Neural progenitor cell (in vitro differentiated cells): ENCODE results near the gene ZDHHC8. TPM values are rescaled to one million over a fixed set of nuclear protein-coding genes. Genes with fewer than 3 reads are reported as not detected.
A peak's percentile ranks its signal among the peaks of the same experiment; 100 is the strongest.

Experiments used
- DNase-seq: peaks from one replicate; pipeline ENCODE4 v3.0.0-alpha.2; 2016; ENCODE audit warnings: low spot score
- H2AFZ ChIP-seq: fragments of 200-600 bp; sonication (generic); replicated peaks from 2 replicates; pipeline ENCODE4 v1.6.1; 2016; ENCODE audit warnings: antibody characterized with exemption
- H3F3A ChIP-seq: fragments of 200-600 bp; sonication (generic); 2 replicates; pipeline ENCODE4 v1.6.1; 2016; ENCODE audit warnings: antibody characterized with exemption, low read depth
- H3K27ac ChIP-seq: fragments of 200-600 bp; sonication (generic); 2 replicates; pipeline ENCODE4 v1.5.1; 2016; ENCODE audit warnings: mild to moderate bottlenecking
- H3K27me3 ChIP-seq: fragments of 200-600 bp; sonication (generic); 2 replicates; pipeline ENCODE4 v1.6.1; 2016; ENCODE audit warnings: mild to moderate bottlenecking, moderate library complexity
- H3K36me3 ChIP-seq: fragments of 200-600 bp; sonication (generic); 2 replicates; pipeline ENCODE4 v1.5.1; 2016
- H3K4me1 ChIP-seq: fragments of 200-600 bp; sonication (generic); 2 replicates; pipeline ENCODE4 v1.6.1; 2016; ENCODE audit warnings: mixed run types
- H3K4me2 ChIP-seq: fragments of 200-600 bp; sonication (generic); 2 replicates; pipeline ENCODE4 v1.6.1; 2016
- H3K4me3 ChIP-seq: fragments of 200-600 bp; sonication (generic); 2 replicates; pipeline ENCODE4 v1.5.1; 2016
- H3K79me2 ChIP-seq: fragments of 200-600 bp; sonication (generic); 2 replicates; pipeline ENCODE4 v1.6.1; 2016; ENCODE audit warnings: low read depth
- H3K9ac ChIP-seq: fragments of 200-600 bp; sonication (generic); 2 replicates; pipeline ENCODE4 v1.6.1; 2016
- H3K9me3 ChIP-seq: fragments of 200-600 bp; sonication (generic); 2 replicates; pipeline ENCODE4 v1.5.1; 2016; ENCODE audit warnings: low read depth
- H4K20me1 ChIP-seq: fragments of 200-600 bp; sonication (generic); 2 replicates; pipeline ENCODE4 v1.6.1; 2016; ENCODE audit warnings: low read depth
- H3K27ac Mint-ChIP-seq: 3 replicates; pipeline ENCODE4 v1.8.0; 2021; ENCODE audit warnings: mixed read lengths
- H3K27me3 Mint-ChIP-seq: 2 replicates; pipeline ENCODE4 v1.8.0; 2022; ENCODE audit warnings: low read depth, mild to moderate bottlenecking, inconsistent platforms, moderate library complexity, mixed read lengths; ENCODE audit not compliant: insufficient read depth
- H3K36me3 Mint-ChIP-seq: 3 replicates; pipeline ENCODE4 v1.8.0; 2021; ENCODE audit warnings: mixed read lengths
- H3K4me1 Mint-ChIP-seq: 3 replicates; pipeline ENCODE4 v1.8.0; 2021; ENCODE audit warnings: mixed read lengths
- H3K4me3 Mint-ChIP-seq: 3 replicates; pipeline ENCODE4 v1.8.0; 2021; ENCODE audit warnings: mild to moderate bottlenecking, moderate library complexity, mixed read lengths
- H3K9me3 Mint-ChIP-seq: 3 replicates; pipeline ENCODE4 v1.8.0; 2020; ENCODE audit warnings: mixed read lengths
- CTCF ChIP-seq: fragments of 200-600 bp; sonication (generic); IDR thresholded peaks from 2 replicates; pipeline ENCODE4 v1.5.1; 2017; ENCODE audit warnings: antibody characterized with exemption, mild to moderate bottlenecking
- EZH2 ChIP-seq: fragments of 200-600 bp; sonication (generic); IDR thresholded peaks from 2 replicates; pipeline ENCODE4 v1.6.1; 2017; ENCODE audit warnings: antibody characterized with exemption, mild to moderate bottlenecking, moderate library complexity
- EZH2phosphoT487 ChIP-seq: fragments of 200-600 bp; sonication (generic); IDR thresholded peaks from 2 replicates; pipeline ENCODE4 v1.6.1; 2017; ENCODE audit warnings: antibody characterized with exemption
- total RNA-seq: library from RNA; depleted of rRNA; stranded (reverse); fragments of >200 nt; gene quantifications from 2 replicates; pipeline ENCODE4 v1.2.3, GENCODE V29; 2015; ENCODE audit warnings: low replicate concordance

The ZDHHC8 gene
- total RNA-seq, 1 donor from 2014 or later = 7.1 TPM

GRCh38 chr22:20145206-20145831, 13.7 kb downstream of the ZDHHC8 start:
- TF ChIP-seq EZH2 (no peak), CTCF (no peak), EZH2phosphoT487 (no peak)
- no peaks in the 10 kb centered on the region for H3K4me1 ChIP-seq
- no peak overlapping the region for H3K9ac ChIP-seq
- Mint-ChIP-seq H3K4me1 (peaks cover 4% of the 10 kb centered on the region), H3K27me3 (no peaks in the 10 kb centered on the region), H3K9me3 (no peaks in the 10 kb centered on the region), H3K27ac (no peak overlapping the region), H3K36me3 (no peaks in the 10 kb centered on the region), H3K4me3 (no peak overlapping the region)
- no peak for DNase-seq
- no peaks in the 10 kb centered on the region for H3K36me3 ChIP-seq
- no peak overlapping the region for H2AFZ ChIP-seq
- no peaks in the 10 kb centered on the region for H3K9me3 ChIP-seq
- no peaks in the 10 kb centered on the region for H3F3A ChIP-seq
- no peaks in the 10 kb centered on the region for H3K79me2 ChIP-seq
- no peaks in the 10 kb centered on the region for H4K20me1 ChIP-seq
- H3K27ac ChIP-seq = no peak overlapping the region
- no peak overlapping the region for H3K4me3 ChIP-seq
- no peaks in the 10 kb centered on the region for H3K27me3 ChIP-seq
- H3K4me2 ChIP-seq = no peak overlapping the region

GRCh38 chr22:20145832-20146223, 14.2 kb downstream of the ZDHHC8 start:
- Histone ChIP-seq H3K36me3 (no peaks in the 10 kb centered on the region), H2AFZ (no peak overlapping the region), H3K4me1 (no peaks in the 10 kb centered on the region), H3K4me3 (no peak overlapping the region), H3K79me2 (no peaks in the 10 kb centered on the region), H3K9ac (no peak overlapping the region), H3K9me3 (no peaks in the 10 kb centered on the region), H3K27me3 (no peaks in the 10 kb centered on the region), H4K20me1 (no peaks in the 10 kb centered on the region), H3K4me2 (no peak overlapping the region), H3K27ac (no peak overlapping the region), H3F3A (no peaks in the 10 kb centered on the region)
- Mint-ChIP-seq H3K4me3 (no peak overlapping the region), H3K9me3 (no peaks in the 10 kb centered on the region), H3K27me3 (no peaks in the 10 kb centered on the region), H3K36me3 (no peaks in the 10 kb centered on the region), H3K27ac (no peak overlapping the region), H3K4me1 (peaks cover 4% of the 10 kb centered on the region)
- no peak for DNase-seq
- no peak for TF ChIP-seq EZH2phosphoT487
- no peak for TF ChIP-seq EZH2
- TF ChIP-seq CTCF = no peak

- no peak overlapping the region for H3K27ac ChIP-seq
- H3K9me3 Mint-ChIP-seq = no peaks in the 10 kb centered on the region
These were observed 15.2 kb downstream of the ZDHHC8 start for GRCh38 chr22:20146777-20147176.

More at GRCh38 chr22:20146777-20147176, 15.2 kb downstream of the ZDHHC8 start:
- Histone ChIP-seq H2AFZ (no peak overlapping the region), H3K36me3 (no peaks in the 10 kb centered on the region), H3K4me1 (no peaks in the 10 kb centered on the region), H3K9me3 (no peaks in the 10 kb centered on the region), H4K20me1 (no peaks in the 10 kb centered on the region), H3F3A (no peaks in the 10 kb centered on the region), H3K9ac (no peak overlapping the region), H3K27me3 (no peaks in the 10 kb centered on the region), H3K4me3 (no peak overlapping the region), H3K79me2 (no peaks in the 10 kb centered on the region), H3K4me2 (no peak overlapping the region)
- no peak for DNase-seq
- TF ChIP-seq EZH2phosphoT487 = no peak
- no peak for TF ChIP-seq EZH2
- TF ChIP-seq CTCF = no peak
- no peaks in the 10 kb centered on the region for H3K36me3 Mint-ChIP-seq
- peaks cover 8% of the 10 kb centered on the region for H3K4me1 Mint-ChIP-seq
- peak overlapping the region; percentile 66 for H3K27ac Mint-ChIP-seq
- no peaks in the 10 kb centered on the region for H3K27me3 Mint-ChIP-seq
- H3K4me3 Mint-ChIP-seq = no peak overlapping the region
